Measurements from ENCODE around the gene CCNT1. TPM values are rescaled to one million over a fixed set of nuclear protein-coding genes. Genes with fewer than 3 reads are reported as not detected.

Gene CCNT1
- total RNA-seq, 2 donors from 2014 or later, result 33.0 to 33.8 TPM

- peaks cover 4 to 7% of the 10 kb centered on the region in 2 donors for H3K36me3 ChIP-seq
- TF ChIP-seq POLR2A (IDR thresholded peaks at IDR 0.05) (no peak), POLR2AphosphoS5 (IDR thresholded peaks at IDR 0.05) (no peak), CTCF (IDR thresholded peaks at IDR 0.05) (no peak)
- H3K4me1 ChIP-seq (replicated peaks), result no peaks in the 10 kb centered on the region
- DNase-seq (ENCODE audit: low spot score), result no peak
- WGBS, result 35% methylated on average over 1 of the region's 1 CpG
- no peaks in the 10 kb centered on the region for H3K9me3 ChIP-seq
- intact Hi-C loops (cut with DNase I), result no loop called here
- no peaks in the 10 kb centered on the region for H3K27me3 ChIP-seq (replicated peaks; ENCODE audit: insufficient read depth)
- no peak overlapping the region for H3K4me3 ChIP-seq
- H3K27ac ChIP-seq, result no peak overlapping the region
These were observed 27.7 kb downstream of the CCNT1 start for GRCh38 chr12:48688836-48689235.

- intact Hi-C loops (cut with DNase I), result no loop called here
- no peaks in the 10 kb centered on the region for H3K27me3 ChIP-seq (replicated peaks; ENCODE audit: insufficient read depth)
- H3K4me3 ChIP-seq, result no peak overlapping the region
- H3K4me1 ChIP-seq (replicated peaks), result no peaks in the 10 kb centered on the region
- 71% methylated on average over 4 of the region's 4 CpGs for WGBS
- H3K36me3 ChIP-seq, result no peaks in the 10 kb centered on the region
- DNase-seq (ENCODE audit: low spot score), result no peak
- TF ChIP-seq CTCF (IDR thresholded peaks at IDR 0.05) (no peak), POLR2AphosphoS5 (IDR thresholded peaks at IDR 0.05) (no peak), POLR2A (IDR thresholded peaks at IDR 0.05) (no peak)
- H3K27ac ChIP-seq, result no peak overlapping the region
- no peaks in the 10 kb centered on the region for H3K9me3 ChIP-seq
These were observed 28.9 kb downstream of the CCNT1 start for GRCh38 chr12:48687592-48687991.

- no peak for DNase-seq (ENCODE audit: low spot score)
- no peak overlapping the region for H3K27ac ChIP-seq
- WGBS, result 92% methylated on average over 6 of the region's 6 CpGs
- TF ChIP-seq POLR2AphosphoS5 (IDR thresholded peaks at IDR 0.05), result no peak
- no peak for TF ChIP-seq POLR2A (IDR thresholded peaks at IDR 0.05)
- no peak for TF ChIP-seq CTCF (IDR thresholded peaks at IDR 0.05)
- H3K4me3 ChIP-seq, result no peak overlapping the region
- no peaks in the 10 kb centered on the region for H3K36me3 ChIP-seq
- intact Hi-C loops (cut with DNase I), result no loop called here
- H3K9me3 ChIP-seq, result no peaks in the 10 kb centered on the region
- H3K4me1 ChIP-seq (replicated peaks), result no peaks in the 10 kb centered on the region
- no peaks in the 10 kb centered on the region for H3K27me3 ChIP-seq (replicated peaks; ENCODE audit: insufficient read depth)
These were observed 29.7 kb downstream of the CCNT1 start for GRCh38 chr12:48686615-48687334.

GRCh38 chr12:48686037-48686595, 30.4 kb downstream of the CCNT1 start:
- intact Hi-C loops (cut with DNase I), result no loop called here
- Histone ChIP-seq H3K4me1 (replicated peaks) (no peaks in the 10 kb centered on the region), H3K9me3 (no peaks in the 10 kb centered on the region), H3K27me3 (replicated peaks; ENCODE audit: insufficient read depth) (no peaks in the 10 kb centered on the region), H3K27ac (no peak overlapping the region), H3K36me3 (no peaks in the 10 kb centered on the region), H3K4me3 (no peak overlapping the region)
- WGBS, result 49% methylated on average over 3 of the region's 3 CpGs
- DNase-seq (ENCODE audit: low spot score), result no peak
- TF ChIP-seq POLR2A (IDR thresholded peaks at IDR 0.05), result no peak
- no peak for TF ChIP-seq CTCF (IDR thresholded peaks at IDR 0.05)
- TF ChIP-seq POLR2AphosphoS5 (IDR thresholded peaks at IDR 0.05), result no peak

GRCh38 chr12:48683534-48683933, 33.0 kb downstream of the CCNT1 start:
- Histone ChIP-seq H3K4me3 (no peak overlapping the region), H3K27ac (no peak overlapping the region), H3K36me3 (no peaks in the 10 kb centered on the region), H3K4me1 (replicated peaks) (no peaks in the 10 kb centered on the region), H3K27me3 (replicated peaks; ENCODE audit: insufficient read depth) (no peaks in the 10 kb centered on the region), H3K9me3 (no peaks in the 10 kb centered on the region)
- DNase-seq (ENCODE audit: low spot score), result no peak
- intact Hi-C loops (cut with DNase I), result no loop called here
- TF ChIP-seq CTCF (IDR thresholded peaks at IDR 0.05) (no peak), POLR2AphosphoS5 (IDR thresholded peaks at IDR 0.05) (no peak), POLR2A (IDR thresholded peaks at IDR 0.05) (no peak)
- 87% methylated on average over 4 of the region's 4 CpGs for WGBS
